Pancreas (tissue), 10 donors: Measurements from ENCODE around the gene ISYNA1. TPM values are rescaled to one million over a fixed set of nuclear protein-coding genes. Genes with fewer than 3 reads are reported as not detected.
A peak's percentile ranks its signal among the peaks of the same experiment; 100 is the strongest.

Experiments used
- ATAC-seq, 4 donors: fragments of 200-7000 bp; cut with Tn5 transposase; one replicate each; pipeline versions ENCODE4 v1.8.0 to v1.9.1; 2020; ENCODE audit warnings: mild to moderate bottlenecking in 4 of 4, moderate library complexity in 4 of 4
- DNase-seq, 6 donors: peaks; one replicate each; pipeline ENCODE4 v3.0.0-alpha.2; 2020
- FAIRE-seq: peaks from 2 replicates; lab custom pipeline; 2012; peaks lifted over from hg19 to GRCh38; lab: Jason Lieb, UNC
- H3K27ac ChIP-seq, 4 donors: fragments of 200-600 bp; sonication (generic); 1 replicate in 3 of 4; 2 replicates in 1 of 4; pipeline versions ENCODE4 v1.5.0 to v1.8.0; 2020
- H3K27me3 ChIP-seq, 4 donors: fragments of 200-600 bp; one replicate each; pipeline ENCODE4 v1.8.0; 2021
- H3K36me3 ChIP-seq, 3 donors: fragments of 200-600 bp; sonication (generic) in 1 of 3; one replicate each; pipeline versions ENCODE4 v1.5.0 to v1.8.0; 2020 to 2021
- H3K4me1 ChIP-seq, 3 donors: fragments of 200-600 bp; one replicate each; pipeline ENCODE4 v1.8.0; 2021
- H3K4me3 ChIP-seq, 4 donors: fragments of 200-600 bp; sonication (generic) in 2 of 4; one replicate each; pipeline versions ENCODE4 v1.5.0 to v1.8.0; 2020 to 2021
- H3K9me3 ChIP-seq, 4 donors: fragments of 200-600 bp; one replicate each; pipeline ENCODE4 v1.8.0; 2021
- WGBS, 2 donors: extraction: QIAGEN DNeasy Blood & Tissue Kit; methylation state at CpG; one replicate each; pipeline ENCODE4 v1.1.7; 2013; 5-methylcytosine and 5-hydroxymethylcytosine counted together
- intact Hi-C, 3 donors: fragments of 100-400 bp; cut with DNase I; formaldehyde crosslinking; loops; one replicate each; pipeline versions ENCODE4 v1.11.1 to v1.14.2; 2022
- polyA plus RNA-seq, 2 donors: library from polyadenylated mRNA; stranded (reverse); fragments of 200-250 nt; gene quantifications; one replicate each; pipeline ENCODE4 v1.2.3, GENCODE V29; 2013
- total RNA-seq, 6 donors: library from RNA; stranded (reverse); fragmentation: NEBNext Ultra II Directional in 4 of 6; extraction: Animal tissue kit (Norgen Biotek cat#: 25700) in 4 of 6; gene quantifications; one replicate each; pipeline versions ENCODE4 v1.2.1 to v1.2.4, GENCODE V29; 2021 to 2023
- TF ChIP-seq, protein P1 (sequence below), 4 donors: fragments of 200-600 bp; sonication (generic) in 3 of 4; IDR thresholded peaks; one replicate each; pipeline versions ENCODE4 v1.5.0 to v1.8.0; 2021; ENCODE audit warnings: antibody characterized with exemption in 4 of 4
- donor health status: healthy with polysubstance abuse.
- donor health status: DM: no; HTN: no; CAD: no; lungs with moderate emphysema.
- donor health status: DM: no; HTN: no; CAD: no.
- donor health status: control.
- donor health status: control.
- donor health status: Bipolar disorder and iron deficiency.
- donor health status: DM: yes; HTN: yes; CAD: no.
- donor health status: DM: no; HTN: no; CAD: no.
- donor health status: DM: no; HTN: no; CAD: no.
- donor health status: DM: yes; HTN: yes; CAD: no.

ISYNA1 gene
- total and polyA plus RNA-seq, 8 donors, result 26.1 to 309 (median 48.2) TPM

DNA sequence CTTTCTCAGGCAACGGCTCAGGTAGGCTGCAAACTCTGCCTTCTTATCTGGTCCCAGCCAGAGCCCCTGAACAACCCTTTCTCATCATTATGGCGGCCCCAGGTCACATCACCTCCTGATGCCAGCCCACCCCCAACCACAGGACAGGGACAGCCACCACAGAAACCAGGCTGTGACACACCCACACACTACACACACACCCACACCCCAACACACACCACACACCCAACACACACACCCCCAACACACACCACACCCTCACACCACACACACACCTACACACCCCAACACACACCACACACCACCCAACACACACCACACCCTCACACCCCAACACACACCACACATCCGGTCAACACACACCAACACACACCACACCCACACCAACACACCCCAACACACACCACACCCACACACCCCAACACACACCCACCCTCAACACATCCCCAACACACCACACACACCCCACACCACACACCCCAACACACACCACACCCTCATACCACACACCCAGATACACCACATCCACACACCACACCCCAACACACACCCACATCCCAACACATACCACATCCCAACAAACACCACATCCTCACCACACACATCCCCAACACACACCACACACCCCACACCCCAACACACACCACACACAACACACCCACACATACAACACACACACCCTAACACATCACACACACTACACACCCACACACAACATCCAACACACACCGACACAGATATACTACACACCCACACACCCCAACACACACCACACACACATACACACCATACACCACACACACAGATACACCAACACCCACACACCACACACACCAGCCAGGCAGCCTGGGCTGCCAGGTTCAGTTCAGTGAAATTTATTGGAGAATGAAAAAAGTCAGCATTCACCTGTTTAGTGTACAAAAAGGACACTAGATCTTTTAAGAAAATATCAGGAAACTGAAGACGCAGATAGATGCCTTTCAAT lies 4.2 kb upstream of the ISYNA1 start:
- DNase-seq (no peak), ATAC-seq (no peak), FAIRE-seq (no peak)
- Histone ChIP-seq H3K36me3 (peaks cover 4 to 32% (median 15%) of the 10 kb centered on the region in 3 donors), H3K4me1 (peaks cover 0 to 11% (median 0%) of the 10 kb centered on the region in 3 donors), H3K4me3 (no peak overlapping the region), H3K27ac (no peak overlapping the region), H3K9me3 (no peaks in the 10 kb centered on the region), H3K27me3 (no peaks in the 10 kb centered on the region)
- intact Hi-C loops, result loop anchor here in 1 of 3 donors (10.0 kb wide), 1 partner anchor 403 kb away; no protein-coding TSS in a partner anchor
- TF ChIP-seq, protein P1, sequence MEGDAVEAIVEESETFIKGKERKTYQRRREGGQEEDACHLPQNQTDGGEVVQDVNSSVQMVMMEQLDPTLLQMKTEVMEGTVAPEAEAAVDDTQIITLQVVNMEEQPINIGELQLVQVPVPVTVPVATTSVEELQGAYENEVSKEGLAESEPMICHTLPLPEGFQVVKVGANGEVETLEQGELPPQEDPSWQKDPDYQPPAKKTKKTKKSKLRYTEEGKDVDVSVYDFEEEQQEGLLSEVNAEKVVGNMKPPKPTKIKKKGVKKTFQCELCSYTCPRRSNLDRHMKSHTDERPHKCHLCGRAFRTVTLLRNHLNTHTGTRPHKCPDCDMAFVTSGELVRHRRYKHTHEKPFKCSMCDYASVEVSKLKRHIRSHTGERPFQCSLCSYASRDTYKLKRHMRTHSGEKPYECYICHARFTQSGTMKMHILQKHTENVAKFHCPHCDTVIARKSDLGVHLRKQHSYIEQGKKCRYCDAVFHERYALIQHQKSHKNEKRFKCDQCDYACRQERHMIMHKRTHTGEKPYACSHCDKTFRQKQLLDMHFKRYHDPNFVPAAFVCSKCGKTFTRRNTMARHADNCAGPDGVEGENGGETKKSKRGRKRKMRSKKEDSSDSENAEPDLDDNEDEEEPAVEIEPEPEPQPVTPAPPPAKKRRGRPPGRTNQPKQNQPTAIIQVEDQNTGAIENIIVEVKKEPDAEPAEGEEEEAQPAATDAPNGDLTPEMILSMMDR (IDR thresholded peaks at IDR 0.05), result no peak
- WGBS, 2 donors, result 74 to 82% methylated on average over 5 of the region's 5 CpGs

DNA sequence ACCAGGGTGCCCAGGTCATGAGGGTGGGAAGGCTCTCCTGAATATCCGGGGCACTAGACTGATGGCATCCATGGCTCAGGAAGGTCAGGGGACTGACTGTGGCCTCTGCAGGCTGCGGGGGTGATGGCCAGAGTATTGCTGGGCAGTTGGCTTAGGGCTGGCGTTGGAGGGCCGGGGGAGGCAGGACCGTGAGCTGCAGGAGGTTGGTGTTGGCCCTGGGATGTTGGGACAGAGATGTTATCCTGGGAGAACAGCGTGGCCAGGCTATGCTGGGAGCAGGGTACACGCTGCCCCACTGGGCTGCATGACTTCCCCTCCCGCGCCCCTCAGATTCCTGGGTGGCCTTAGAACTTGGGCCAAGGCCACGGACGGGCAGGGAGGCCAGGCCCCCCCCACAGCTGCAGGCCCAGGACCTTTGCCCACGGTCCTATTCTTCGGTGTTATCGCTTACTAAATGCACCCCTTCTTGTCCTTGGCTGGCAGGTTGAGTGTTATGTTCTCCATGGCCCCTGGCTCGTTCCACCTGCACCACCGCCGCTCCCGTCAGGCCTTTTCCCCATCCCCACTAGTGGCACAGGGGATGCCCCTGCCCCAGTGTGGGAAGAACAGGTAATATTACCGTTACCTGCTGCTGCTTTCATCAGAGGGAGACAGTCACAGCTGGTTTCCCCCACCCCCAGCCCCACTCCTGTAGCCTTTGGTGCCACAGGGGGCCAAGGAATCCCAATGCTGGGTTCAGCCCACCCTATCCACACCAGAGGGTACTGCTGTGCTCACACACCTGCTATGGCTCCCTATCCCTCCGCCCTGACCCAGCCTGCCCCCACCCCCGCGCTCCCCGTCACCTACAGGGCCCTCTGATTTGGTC lies 3.2 kb upstream of the ISYNA1 start:
- Histone ChIP-seq H3K36me3 (peaks cover 4 to 22% (median 12%) of the 10 kb centered on the region in 3 donors), H3K27me3 (no peaks in the 10 kb centered on the region), H3K4me1 (peaks cover 0 to 11% (median 0%) of the 10 kb centered on the region in 3 donors), H3K27ac (no peak overlapping the region), H3K4me3 (no peak overlapping the region), H3K9me3 (no peaks in the 10 kb centered on the region)
- 64 to 65% methylated on average over 23 of the region's 23 CpGs for WGBS, 2 donors
- DNase-seq (peak in 1 of 6 donors; percentile 23), ATAC-seq (no peak), FAIRE-seq (no peak)
- TF ChIP-seq, protein P1 (IDR thresholded peaks at IDR 0.05), result no peak
- intact Hi-C loops, result loop anchor here in 1 of 3 donors (10.0 kb wide), 1 partner anchor 404 kb away; no protein-coding TSS in a partner anchor

DNA sequence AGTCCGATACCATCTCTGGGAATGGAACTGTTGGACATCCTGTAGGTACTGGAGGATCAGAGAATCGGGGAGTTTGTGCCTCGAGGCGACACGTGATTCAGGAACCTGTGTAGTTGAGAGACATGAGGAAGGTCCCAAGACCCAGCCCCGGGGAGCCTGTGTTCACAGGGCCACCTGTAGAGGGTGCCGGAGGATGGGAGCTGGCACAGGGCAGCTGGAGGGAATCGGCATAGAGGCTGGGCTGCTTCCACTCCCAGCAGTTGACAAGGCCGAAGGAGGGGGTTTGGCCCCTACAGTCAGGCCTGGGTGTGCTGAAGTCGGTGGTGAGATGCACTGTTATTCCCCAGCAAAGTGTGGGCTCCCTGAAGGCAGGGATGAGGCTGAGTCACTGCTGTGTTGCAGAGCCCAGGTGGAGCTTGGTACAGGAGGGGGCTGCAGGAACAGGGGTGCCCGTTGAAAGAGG lies 2.5 kb upstream of the ISYNA1 start:
- 57 to 59% methylated on average over 11 of the region's 11 CpGs for WGBS, 2 donors
- Histone ChIP-seq H3K27me3 (no peaks in the 10 kb centered on the region), H3K4me3 (no peak overlapping the region), H3K27ac (peak overlapping the region in 2 of 4 donors; percentile 46 to 79), H3K36me3 (peaks cover 4 to 15% (median 4%) of the 10 kb centered on the region in 3 donors), H3K4me1 (peaks cover 0 to 11% (median 0%) of the 10 kb centered on the region in 3 donors), H3K9me3 (no peaks in the 10 kb centered on the region)
- DNase-seq (peak in 1 of 6 donors; percentile 51), FAIRE-seq (no peak), ATAC-seq (no peak)
- intact Hi-C loops, result loop anchor here in 1 of 3 donors (10.0 kb wide), 1 partner anchor 404 kb away; no protein-coding TSS in a partner anchor
- TF ChIP-seq, protein P1 (IDR thresholded peaks at IDR 0.05), result no peak

DNA sequence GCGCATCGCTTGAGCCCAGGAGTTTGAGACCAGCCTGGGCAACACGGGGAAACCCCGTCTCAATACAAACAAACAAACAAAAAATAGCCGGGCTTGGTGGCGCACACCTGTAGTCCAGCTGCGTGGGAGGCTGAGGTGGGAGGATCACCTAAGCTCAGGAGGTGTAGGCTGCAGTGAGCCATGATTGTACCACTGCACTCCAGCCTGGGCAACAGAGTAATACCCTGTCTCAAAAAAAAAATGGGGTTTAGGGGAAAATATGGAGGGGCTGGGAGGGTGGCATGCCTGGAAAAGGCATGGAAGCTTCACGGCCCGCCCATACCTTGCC lies 1.9 kb upstream of the ISYNA1 start:
- Histone ChIP-seq H3K27me3 (no peaks in the 10 kb centered on the region), H3K4me3 (no peak overlapping the region), H3K9me3 (no peaks in the 10 kb centered on the region), H3K27ac (peak overlapping the region; percentile 46 to 83 (median 74)), H3K36me3 (peaks cover 4 to 10% (median 4%) of the 10 kb centered on the region in 3 donors), H3K4me1 (peaks cover 0 to 11% (median 0%) of the 10 kb centered on the region in 3 donors)
- TF ChIP-seq, protein P1 (IDR thresholded peaks at IDR 0.05), result no peak
- FAIRE-seq (no peak), ATAC-seq (no peak), DNase-seq (no peak)
- intact Hi-C loops, result loop anchor here in 1 of 3 donors (10.0 kb wide), 1 partner anchor 405 kb away; no protein-coding TSS in a partner anchor
- WGBS, 2 donors, result 67 to 73% methylated on average over 9 of the region's 9 CpGs
